Stomach (tissue), 9 donors: ENCODE results near the gene NOCT. TPM values are rescaled to one million over a fixed set of nuclear protein-coding genes. Genes with fewer than 3 reads are reported as not detected.

ENCODE experiments used
- DNase-seq, 2 donors: peaks; one replicate each; pipeline versions ENCODE4 v3.0.0 to v3.0.0-alpha.2; 2013 to 2019
- H3K27ac ChIP-seq, 5 donors: fragments of 200-600 bp in 4 of 5; sonication (generic) in 4 of 5; one replicate each; pipeline ENCODE4 v1.5.1; 2013 to 2019; ENCODE audit warnings: mild to moderate bottlenecking in 1 of 5, moderate library complexity in 1 of 5
- H3K27me3 ChIP-seq, 3 donors: fragments of 200-600 bp; sonication (generic); one replicate each; pipeline ENCODE4 v1.5.1; 2017 to 2019; ENCODE audit warnings: mixed run types in 1 of 3
- H3K36me3 ChIP-seq, 4 donors: fragments of 200-600 bp; sonication (generic); 1 replicate in 3 of 4; 2 replicates in 1 of 4; pipeline ENCODE4 v1.5.1; 2016 to 2019
- H3K4me1 ChIP-seq, 4 donors: fragments of 200-600 bp; sonication (generic); one replicate each; pipeline ENCODE4 v1.5.1; 2016 to 2019
- H3K4me3 ChIP-seq, 4 donors: fragments of 200-600 bp; sonication (generic) in 3 of 4; one replicate each; pipeline ENCODE4 v1.5.1; 2016 to 2019; ENCODE audit warnings: mild to moderate bottlenecking in 1 of 4
- H3K9me3 ChIP-seq, 4 donors: fragments of 200-600 bp; sonication (generic); one replicate each; pipeline ENCODE4 v1.5.1; 2016 to 2019
- EP300 ChIP-seq: sonication (generic); formaldehyde crosslinking; IDR thresholded peaks from one replicate; pipeline ENCODE4 v1.6.1; 2017; ENCODE audit warnings: antibody characterized with exemption
- POLR2A ChIP-seq, 4 donors: fragments of 450-650 bp; IDR thresholded peaks; one replicate each; pipeline ENCODE4 v1.6.1; 2016; ENCODE audit warnings: antibody characterized with exemption in 4 of 4, control low read depth in 2 of 4, mild to moderate bottlenecking in 1 of 4, moderate library complexity in 1 of 4
- POLR2AphosphoS5 ChIP-seq, 3 donors: sonication (generic); formaldehyde crosslinking; IDR thresholded peaks; one replicate each; pipeline ENCODE4 v1.6.1; 2016; ENCODE audit warnings: antibody characterized with exemption in 3 of 3
- WGBS, 5 donors: extraction: QIAGEN DNeasy Blood & Tissue Kit in 3 of 5; methylation state at CpG; one replicate each; pipeline versions ENCODE4 v1.1.5 to v1.1.7; 2013 to 2018; 5-methylcytosine and 5-hydroxymethylcytosine counted together
- intact Hi-C: fragments of 100-400 bp; cut with DNase I; formaldehyde crosslinking; loops from one replicate; pipeline ENCODE4 v1.15.1; 2023; ENCODE audit warnings: low total_unique reads
- polyA plus RNA-seq, 3 donors: library from polyadenylated mRNA; stranded (reverse); fragments of 200-250 nt; gene quantifications; one replicate each; pipeline ENCODE4 v1.2.3, GENCODE V29; 2013
- total RNA-seq, 5 donors: library from RNA; depleted of rRNA; stranded (reverse); fragments of >200 nt; gene quantifications; one replicate each; pipeline versions ENCODE4 v1.1.0 to v1.2.3, GENCODE V29; 2014 to 2016
- TF ChIP-seq, protein P1 (sequence below), 7 experiments: fragments of 450-650 bp in 4 of 7; fragments of 200-600 bp in 3 of 7; sonication (generic) in 3 of 7; IDR thresholded peaks; one replicate each; pipeline ENCODE4 v1.5.1; 2016 to 2019; ENCODE audit warnings: antibody characterized with exemption in 7 of 7, control low read depth in 2 of 7, mild to moderate bottlenecking in 1 of 7
- donor health status: healthy with polysubstance abuse.
- donor health status: Bipolar disorder and iron deficiency.
- donor health status: healthy.

Gene NOCT
- total and polyA plus RNA-seq, 8 donors, result 0.38 to 4.4 (median 0.91) TPM; not detected in 2

DNA sequence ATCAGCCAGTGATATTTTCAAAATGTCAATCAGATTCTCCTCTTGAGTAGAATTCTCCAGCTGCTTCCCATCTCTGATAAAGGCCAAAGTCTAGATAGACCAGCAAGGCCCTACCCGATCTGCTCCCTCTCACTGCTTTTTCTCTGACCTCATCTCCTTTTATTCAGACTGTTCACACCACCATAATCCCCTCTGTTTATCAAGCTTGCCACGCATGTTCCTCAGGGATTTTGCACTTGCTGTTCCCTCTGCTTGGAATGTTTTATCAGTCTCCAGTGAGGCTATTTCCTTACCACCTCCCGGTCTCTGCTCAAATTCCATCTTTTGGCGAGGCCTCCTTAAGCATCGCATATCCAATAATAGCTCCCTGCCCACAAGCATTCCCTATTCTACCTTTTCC is 20.1 kb downstream of the NOCT start:
- Histone ChIP-seq H3K9me3 (no peaks in the 10 kb centered on the region), H3K4me1 (peaks cover 0 to 25% (median 7%) of the 10 kb centered on the region in 4 donors), H3K4me3 (no peak overlapping the region), H3K27me3 (no peaks in the 10 kb centered on the region), H3K36me3 (peaks cover 6 to 22% (median 6%) of the 10 kb centered on the region in 4 donors), H3K27ac (no peak overlapping the region)
- WGBS, 5 donors, result 84 to 92% (median 89%) methylated on average over 5 of the region's 5 CpGs
- TF ChIP-seq EP300, result no peak
- TF ChIP-seq, protein P1, sequence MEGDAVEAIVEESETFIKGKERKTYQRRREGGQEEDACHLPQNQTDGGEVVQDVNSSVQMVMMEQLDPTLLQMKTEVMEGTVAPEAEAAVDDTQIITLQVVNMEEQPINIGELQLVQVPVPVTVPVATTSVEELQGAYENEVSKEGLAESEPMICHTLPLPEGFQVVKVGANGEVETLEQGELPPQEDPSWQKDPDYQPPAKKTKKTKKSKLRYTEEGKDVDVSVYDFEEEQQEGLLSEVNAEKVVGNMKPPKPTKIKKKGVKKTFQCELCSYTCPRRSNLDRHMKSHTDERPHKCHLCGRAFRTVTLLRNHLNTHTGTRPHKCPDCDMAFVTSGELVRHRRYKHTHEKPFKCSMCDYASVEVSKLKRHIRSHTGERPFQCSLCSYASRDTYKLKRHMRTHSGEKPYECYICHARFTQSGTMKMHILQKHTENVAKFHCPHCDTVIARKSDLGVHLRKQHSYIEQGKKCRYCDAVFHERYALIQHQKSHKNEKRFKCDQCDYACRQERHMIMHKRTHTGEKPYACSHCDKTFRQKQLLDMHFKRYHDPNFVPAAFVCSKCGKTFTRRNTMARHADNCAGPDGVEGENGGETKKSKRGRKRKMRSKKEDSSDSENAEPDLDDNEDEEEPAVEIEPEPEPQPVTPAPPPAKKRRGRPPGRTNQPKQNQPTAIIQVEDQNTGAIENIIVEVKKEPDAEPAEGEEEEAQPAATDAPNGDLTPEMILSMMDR (IDR thresholded peaks at IDR 0.05), result no peak
- TF ChIP-seq POLR2AphosphoS5 (IDR thresholded peaks at IDR 0.05), result no peak
- TF ChIP-seq POLR2A (IDR thresholded peaks at IDR 0.05), result no peak
- DNase-seq, result no peak
- intact Hi-C loops, result loop anchor here (10.0 kb wide), 1 partner anchor 49 kb away; no protein-coding TSS in a partner anchor

DNA sequence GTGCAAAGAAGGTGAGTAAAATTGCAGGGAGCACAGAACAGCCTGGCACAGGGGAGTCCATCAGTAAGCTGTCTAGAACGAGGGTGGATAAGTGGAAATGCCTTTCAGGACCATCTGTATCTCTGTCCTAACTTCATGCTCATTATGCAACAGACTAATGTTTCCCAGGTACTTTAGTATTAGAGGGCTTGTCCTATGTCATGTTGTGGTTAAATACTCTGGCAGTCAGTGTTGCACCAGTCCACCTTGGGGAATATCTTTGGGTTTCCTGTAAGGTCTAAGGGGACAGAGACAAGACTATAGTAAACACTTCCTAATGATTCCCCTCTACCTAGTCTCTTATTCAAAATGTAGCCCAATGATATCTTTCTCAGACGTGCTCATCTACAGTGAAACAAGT is 21.3 kb downstream of the NOCT start:
- no peaks in the 10 kb centered on the region for H3K9me3 ChIP-seq
- intact Hi-C loops, result loop anchor here (10.0 kb wide), 1 partner anchor 48 kb away; no protein-coding TSS in a partner anchor
- TF ChIP-seq EP300, result no peak
- TF ChIP-seq POLR2AphosphoS5 (IDR thresholded peaks at IDR 0.05), result no peak
- TF ChIP-seq, protein P1 (IDR thresholded peaks at IDR 0.05), result no peak
- DNase-seq, result no peak
- WGBS, 5 donors, result 66 to 94% (median 82%) methylated on average over 2 of the region's 2 CpGs
- no peak overlapping the region for H3K27ac ChIP-seq
- peaks cover 0 to 13% (median 3%) of the 10 kb centered on the region in 4 donors for H3K4me1 ChIP-seq
- no peaks in the 10 kb centered on the region for H3K27me3 ChIP-seq
- peaks cover 6 to 22% (median 6%) of the 10 kb centered on the region in 4 donors for H3K36me3 ChIP-seq
- no peak overlapping the region for H3K4me3 ChIP-seq

DNA sequence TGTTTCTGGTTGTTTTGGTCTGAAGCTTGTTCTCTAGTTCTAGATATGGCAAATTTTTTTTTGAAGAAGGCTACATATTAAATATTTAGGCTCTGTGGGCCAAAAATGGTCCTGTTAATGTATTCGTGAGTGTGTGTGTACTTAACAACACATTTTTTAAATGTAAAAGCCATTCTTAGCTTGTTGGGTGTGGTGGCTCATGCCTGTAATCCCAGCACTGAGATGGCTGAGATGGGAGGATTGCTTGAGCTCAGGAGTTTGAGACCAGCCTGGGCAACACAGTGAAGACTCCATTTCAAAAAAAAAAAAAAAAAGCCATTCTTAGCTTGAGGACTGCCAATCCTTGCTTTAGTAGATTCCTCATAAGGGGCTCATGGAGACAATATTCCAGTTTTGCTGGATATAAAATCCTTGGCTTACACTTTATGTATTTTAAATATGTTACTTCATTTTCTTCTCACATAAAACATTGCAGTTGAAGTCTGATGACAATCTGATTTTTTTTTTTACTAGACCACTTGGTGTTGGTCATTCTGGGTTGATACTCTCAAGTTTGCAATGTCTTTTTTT is 23.4 kb downstream of the NOCT start:
- H3K27ac ChIP-seq, result no peak overlapping the region
- intact Hi-C loops, result loop anchor here (10.0 kb wide), 1 partner anchor 46 kb away; no protein-coding TSS in a partner anchor

DNA sequence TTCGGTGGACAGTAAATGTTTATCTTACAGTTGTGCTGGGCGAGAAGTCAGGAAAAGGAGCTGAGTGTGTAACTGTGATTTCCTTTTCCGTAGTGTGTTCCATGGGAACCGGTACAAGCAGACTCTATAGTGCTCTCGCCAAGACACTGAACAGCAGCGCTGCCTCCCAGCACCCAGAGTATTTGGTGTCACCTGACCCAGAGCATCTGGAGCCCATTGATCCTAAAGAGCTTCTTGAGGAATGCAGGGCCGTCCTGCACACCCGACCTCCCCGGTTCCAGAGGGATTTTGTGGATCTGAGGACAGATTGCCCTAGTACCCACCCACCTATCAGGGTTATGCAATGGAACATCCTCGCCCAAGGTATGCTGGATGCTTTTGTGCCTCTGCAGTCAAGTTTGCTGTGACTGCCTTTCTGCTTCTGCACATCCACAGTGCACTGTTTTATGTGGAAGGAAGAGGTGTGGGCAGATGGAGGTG is 27.4 kb downstream of the NOCT start:
- intact Hi-C loops, result no loop called here
- DNase-seq, result peak in 1 of 2 donors; percentile 71
- H3K4me1 ChIP-seq, result peaks cover 0 to 7% (median 2%) of the 10 kb centered on the region in 4 donors
- no peaks in the 10 kb centered on the region for H3K27me3 ChIP-seq
- WGBS, 5 donors, result 61 to 81% (median 79%) methylated on average over 10 of the region's 10 CpGs
- no peaks in the 10 kb centered on the region for H3K9me3 ChIP-seq
- H3K4me3 ChIP-seq, result no peak overlapping the region
- peaks cover 0 to 53% (median 40%) of the 10 kb centered on the region in 4 donors for H3K36me3 ChIP-seq
- H3K27ac ChIP-seq, result peak overlapping the region in 4 of 5 donors; percentile 4 to 58 (median 28)
- TF ChIP-seq, protein P1 (IDR thresholded peaks at IDR 0.05), result no peak
- TF ChIP-seq POLR2A (IDR thresholded peaks at IDR 0.05), result no peak
- TF ChIP-seq EP300, result no peak
- TF ChIP-seq POLR2AphosphoS5 (IDR thresholded peaks at IDR 0.05), result peak in 1 of 3 donors; percentile 38

More for the DNA sequence above, 23.4 kb downstream of the NOCT start:
- DNase-seq, result no peak
- TF ChIP-seq POLR2A (IDR thresholded peaks at IDR 0.05) (no peak), EP300 (no peak), POLR2AphosphoS5 (IDR thresholded peaks at IDR 0.05) (no peak)
- TF ChIP-seq, protein P1 (IDR thresholded peaks at IDR 0.05), result no peak
- no peak overlapping the region for H3K4me3 ChIP-seq
- no peaks in the 10 kb centered on the region for H3K27me3 ChIP-seq
- H3K9me3 ChIP-seq, result no peaks in the 10 kb centered on the region
- H3K4me1 ChIP-seq, result peaks cover 0 to 14% (median 2%) of the 10 kb centered on the region in 4 donors
- WGBS, 5 donors, result 58 to 68% (median 64%) methylated on average over 1 of the region's 1 CpG
- peaks cover 7 to 34% (median 15%) of the 10 kb centered on the region in 4 donors for H3K36me3 ChIP-seq
